Fibroblast of upper back skin (primary cell): ENCODE data around the gene ACSL1.
"Not testable (repeated sequence)": the region's sequence is repeated elsewhere in the genome, so short reads cannot be mapped to it uniquely, and the experiment has no call there.

Source experiments
- DNase-seq: peaks from one replicate; pipeline ENCODE4 v3.0.0-alpha.2; 2013

Gene ACSL1

GRCh38 chr4:184839075-184839399 lies 13.3 kb upstream of the ACSL1 start:
- not testable (repeated sequence) for DNase-seq

- DNase-seq: no peak
Measured at GRCh38 chr4:184838249-184839074, 12.7 kb upstream of the ACSL1 start.

GRCh38 chr4:184836613-184837012 lies 10.8 kb upstream of the ACSL1 start:
- DNase-seq: no peak

GRCh38 chr4:184833046-184833838 lies 7.5 kb upstream of the ACSL1 start:
- no peak for DNase-seq

- no peak for DNase-seq
Measured at GRCh38 chr4:184831153-184831552, 5.4 kb upstream of the ACSL1 start.

GRCh38 chr4:184826691-184827270 lies 1.0 kb upstream of the ACSL1 start:
- no peak for DNase-seq

GRCh38 chr4:184825141-184825895 lies 450 bp downstream of the ACSL1 start:
- peak; percentile 13 for DNase-seq

- no peak for DNase-seq
Measured at GRCh38 chr4:184824776-184825084, 1.0 kb downstream of the ACSL1 start.

- no peak for DNase-seq
Measured at GRCh38 chr4:184824081-184824775, 1.5 kb downstream of the ACSL1 start.

GRCh38 chr4:184823014-184823413 lies 2.8 kb downstream of the ACSL1 start:
- no peak for DNase-seq

- DNase-seq: no peak
Measured at GRCh38 chr4:184822356-184822755, 3.4 kb downstream of the ACSL1 start.

GRCh38 chr4:184821242-184821641 lies 4.5 kb downstream of the ACSL1 start:
- DNase-seq: no peak

GRCh38 chr4:184819786-184820185 lies 6.0 kb downstream of the ACSL1 start:
- DNase-seq: no peak

GRCh38 chr4:184818216-184818564 lies 7.6 kb downstream of the ACSL1 start:
- no peak for DNase-seq

GRCh38 chr4:184817494-184818215 lies 8.1 kb downstream of the ACSL1 start:
- no peak for DNase-seq

GRCh38 chr4:184816962-184817361 lies 8.8 kb downstream of the ACSL1 start:
- no peak for DNase-seq

GRCh38 chr4:184815046-184815877 lies 10.5 kb downstream of the ACSL1 start:
- peak; percentile 58 for DNase-seq

GRCh38 chr4:184814686-184815045 lies 11.1 kb downstream of the ACSL1 start:
- DNase-seq: peak; percentile 13

- peak; percentile 34 for DNase-seq
Measured at GRCh38 chr4:184812651-184813181, 13.1 kb downstream of the ACSL1 start.

GRCh38 chr4:184812199-184812542 lies 13.6 kb downstream of the ACSL1 start:
- no peak for DNase-seq
